Activated CD8-positive, alpha-beta memory T cell treated with anti-CD3 and anti-CD28 coated beads, Interleukin-2, amount 50 U/mL, for 24 hours (primary cell): ENCODE measurements around the gene ANAPC2.

Experiments
- DNase-seq: peaks from one replicate; pipeline ENCODE4 v3.0.0-alpha.2; 2020; ENCODE audit errors: extremely low read depth

The ANAPC2 gene

GRCh38 chr9:137192859-137193258 is 4.5 kb upstream of the ANAPC2 start:
- no peak for DNase-seq

DNA sequence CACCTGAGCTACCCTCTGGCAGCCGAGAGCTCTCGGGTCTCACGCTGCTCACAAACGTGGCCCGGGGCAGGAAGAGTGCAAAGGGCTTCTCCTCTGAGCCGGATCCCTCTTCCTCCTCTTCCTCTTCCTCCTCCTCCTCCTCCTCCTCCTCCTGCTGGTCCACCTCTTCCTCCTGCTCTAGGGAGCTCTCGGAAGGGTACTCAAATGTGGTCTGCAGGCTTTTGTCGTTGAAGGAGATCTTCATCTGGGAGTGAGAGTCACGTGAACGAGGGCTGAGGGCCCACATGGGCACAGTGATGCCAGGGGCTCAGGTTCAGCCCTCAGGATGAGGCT is 4.1 kb upstream of the ANAPC2 start:
- DNase-seq: no peak

- no peak for DNase-seq
Observed at GRCh38 chr9:137191691-137192447, 3.5 kb upstream of the ANAPC2 start.

GRCh38 chr9:137191245-137191644 is 2.9 kb upstream of the ANAPC2 start:
- DNase-seq: no peak

DNA sequence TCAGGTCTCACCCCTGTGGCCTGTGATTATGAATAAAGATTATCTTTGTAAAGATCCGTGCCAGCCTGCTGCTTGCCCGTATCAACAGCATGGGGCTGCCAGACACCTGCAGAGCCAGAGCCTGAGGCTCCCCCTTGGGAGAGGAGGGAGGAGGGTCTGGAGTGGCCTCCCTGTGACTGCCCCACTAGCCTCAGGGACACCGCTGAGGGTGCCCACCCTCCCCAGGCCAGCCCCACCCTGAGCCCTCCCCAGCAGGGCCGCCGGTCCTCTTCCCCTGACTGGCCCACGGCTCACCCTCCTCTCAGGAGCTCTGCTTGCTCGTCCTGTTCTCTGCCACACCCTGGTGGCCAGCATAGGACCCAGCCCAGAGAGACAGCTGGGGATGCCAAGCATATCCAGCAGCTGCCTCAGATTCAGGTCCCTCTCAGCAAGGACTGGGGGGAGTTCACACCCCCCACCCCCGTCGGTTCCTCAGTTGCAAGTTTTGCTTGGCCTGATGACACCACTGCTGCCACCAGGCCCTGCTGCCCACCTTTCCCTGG is 2.0 kb upstream of the ANAPC2 start:
- no peak for DNase-seq

GRCh38 chr9:137189297-137190295 is 1.2 kb upstream of the ANAPC2 start:
- DNase-seq: no peak

DNA sequence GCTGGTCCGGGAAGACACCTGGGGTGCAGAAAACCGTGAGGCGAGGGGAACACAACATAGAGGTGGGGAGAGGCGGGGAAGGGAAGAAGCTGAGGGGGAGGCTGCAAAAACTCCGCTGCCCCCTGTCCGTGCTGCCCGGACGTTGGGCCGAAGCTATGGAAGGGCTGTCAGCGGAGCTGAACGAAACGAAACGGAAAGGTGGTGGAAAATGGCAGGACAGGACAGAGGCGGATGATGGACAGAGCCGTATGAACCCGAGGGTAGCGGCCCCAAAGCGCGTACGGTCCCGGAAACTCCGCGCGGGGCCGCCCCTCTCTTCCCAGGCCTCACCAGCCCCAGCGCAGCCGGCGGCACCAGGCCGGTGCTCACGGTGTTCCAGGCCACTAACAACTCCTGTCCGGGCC is 272 bp downstream of the ANAPC2 start:
- no peak for DNase-seq

- no peak for DNase-seq
Observed at GRCh38 chr9:137187386-137187785, 974 bp downstream of the ANAPC2 start.

- DNase-seq: no peak
Observed at GRCh38 chr9:137186385-137186784, 2.0 kb downstream of the ANAPC2 start.

DNA sequence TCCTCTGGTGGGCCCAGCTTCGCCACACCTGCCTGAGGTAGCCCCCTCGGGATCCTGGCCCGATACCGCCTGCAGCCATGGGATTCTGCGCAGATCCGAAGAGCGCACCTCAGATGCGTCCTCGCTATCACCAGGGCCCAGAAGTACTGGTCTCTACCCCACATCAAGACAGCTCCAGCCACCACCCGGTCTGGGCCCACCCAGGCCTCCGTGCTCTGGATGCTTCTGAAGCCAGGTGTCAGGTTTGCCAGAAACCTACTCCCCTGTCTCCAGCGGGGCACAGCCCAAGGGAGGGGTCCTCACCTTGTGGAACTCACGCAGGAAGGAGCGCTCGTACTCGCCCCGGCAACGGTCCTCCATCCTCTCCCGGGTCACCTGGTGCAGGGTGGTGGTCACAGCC is 2.4 kb downstream of the ANAPC2 start:
- DNase-seq: no peak

GRCh38 chr9:137184881-137185660 is 3.3 kb downstream of the ANAPC2 start:
- DNase-seq: no peak

- DNase-seq: no peak
Observed at GRCh38 chr9:137183980-137184595, 4.3 kb downstream of the ANAPC2 start.

GRCh38 chr9:137182836-137183235 is 5.5 kb downstream of the ANAPC2 start:
- no peak for DNase-seq

DNA sequence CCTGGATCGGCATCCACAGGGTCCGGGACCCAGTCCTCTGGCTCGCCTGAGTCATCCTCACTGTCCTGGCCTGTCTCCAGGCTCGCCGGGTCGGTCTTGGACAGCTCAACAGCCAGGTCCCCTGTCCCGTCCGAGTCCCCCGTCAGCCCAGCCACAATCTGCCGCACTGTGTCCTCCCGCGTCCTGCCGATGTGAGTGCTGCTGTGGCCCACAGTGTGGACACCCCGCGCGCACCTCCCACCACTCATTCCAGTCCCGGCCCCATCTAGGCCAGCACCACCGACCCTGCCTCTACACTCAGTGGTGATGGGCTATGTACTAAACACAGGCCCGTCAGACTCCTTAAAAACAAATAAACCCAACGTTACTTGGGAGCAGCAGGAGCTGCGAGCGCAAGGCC is 6.7 kb downstream of the ANAPC2 start:
- no peak for DNase-seq

GRCh38 chr9:137180491-137180890 is 7.9 kb downstream of the ANAPC2 start:
- DNase-seq: no peak

DNA sequence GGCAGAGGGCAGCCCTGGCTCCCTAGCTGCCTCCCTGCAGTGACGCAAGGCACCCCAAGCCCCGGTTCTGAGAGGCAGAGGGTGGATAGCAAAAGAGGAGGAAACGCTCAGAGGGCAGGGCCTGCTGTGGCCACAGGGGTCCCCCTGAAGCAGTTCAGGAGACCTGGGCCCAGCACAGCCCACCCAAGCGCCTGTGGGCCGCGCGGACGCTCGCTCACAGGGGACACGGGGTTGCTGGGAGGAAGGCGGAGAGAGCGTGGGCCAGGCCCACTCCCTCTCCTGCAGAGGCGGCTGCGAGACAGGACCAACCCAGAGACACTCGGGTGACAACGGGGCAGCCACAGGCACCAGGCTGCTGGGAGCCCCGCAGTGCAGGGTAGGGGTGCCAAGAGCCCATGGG is 8.6 kb downstream of the ANAPC2 start:
- DNase-seq: no peak

DNA sequence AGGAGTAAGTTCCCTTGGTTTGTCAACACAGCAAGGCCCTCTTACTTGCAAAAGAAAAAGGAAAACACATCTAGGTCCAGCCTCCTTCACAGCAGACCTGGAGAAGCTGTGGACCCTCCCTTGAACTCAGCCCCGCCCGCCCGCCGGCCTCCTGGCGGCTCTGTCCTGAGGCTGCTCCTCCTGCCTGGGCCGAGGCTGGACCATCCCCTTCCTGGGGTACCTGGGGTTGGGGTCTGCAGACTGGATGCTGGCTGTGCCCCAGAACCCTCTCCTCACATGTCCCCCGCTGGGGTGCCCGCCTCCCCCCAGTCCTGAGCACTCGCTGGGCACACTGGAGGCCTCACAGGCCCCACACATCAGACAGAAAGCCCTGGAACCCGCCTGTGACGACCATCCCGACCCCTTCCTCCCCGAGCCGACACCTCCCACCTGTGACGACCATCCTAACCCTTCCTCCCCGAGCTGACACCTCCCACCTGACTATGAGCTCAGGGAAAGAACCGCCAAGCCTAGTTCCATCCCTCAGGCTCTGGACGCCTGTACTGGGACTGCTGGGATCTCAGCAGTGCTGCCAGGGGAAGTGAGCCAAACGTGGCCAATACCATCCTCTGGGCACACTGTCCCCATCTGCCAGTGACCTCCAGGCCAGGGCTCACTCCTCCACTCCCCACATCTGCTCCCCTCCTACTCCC is 9.3 kb downstream of the ANAPC2 start:
- no peak for DNase-seq

- no peak for DNase-seq
Observed at GRCh38 chr9:137178201-137178938, 10.0 kb downstream of the ANAPC2 start.

- no peak for DNase-seq
Observed at GRCh38 chr9:137176302-137177182, 11.8 kb downstream of the ANAPC2 start.
